GM23338 (cell line): ENCODE data around the gene OR52L1. TPM values are rescaled to one million over a fixed set of nuclear protein-coding genes. Genes with fewer than 3 reads are reported as not detected.

Experiments used
- ATAC-seq: fragments of 200-7000 bp; cut with Tn5 transposase; 3 replicates; pipeline ENCODE4 v1.9.1; 2020
- DNase-seq: peaks from one replicate; pipeline ENCODE4 v3.0.0-alpha.2; 2015; ENCODE audit warnings: low spot score
- H2AFZ ChIP-seq: fragments of 200-600 bp; sonication (generic); 2 replicates; pipeline ENCODE4 v1.8.0; 2016; ENCODE audit warnings: antibody characterized with exemption, mild to moderate bottlenecking, moderate library complexity
- H3F3A ChIP-seq: fragments of 200-600 bp; sonication (generic); replicated peaks from 2 replicates; pipeline ENCODE4 v1.8.0; 2017; ENCODE audit warnings: antibody characterized with exemption, mixed run types, low read depth
- H3K27ac ChIP-seq: fragments of 200-600 bp; sonication (generic); 2 replicates; pipeline ENCODE4 v1.6.1; 2016; ENCODE audit warnings: low read depth
- H3K27me3 ChIP-seq: fragments of 200-600 bp; sonication (generic); 2 replicates; pipeline ENCODE4 v1.8.0; 2016; ENCODE audit warnings: mild to moderate bottlenecking, mixed run types, moderate library complexity; ENCODE audit not compliant: insufficient read depth
- H3K36me3 ChIP-seq: fragments of 200-600 bp; sonication (generic); 2 replicates; pipeline ENCODE4 v1.8.0; 2016; ENCODE audit warnings: mild to moderate bottlenecking; ENCODE audit not compliant: insufficient read depth
- H3K4me1 ChIP-seq: fragments of 200-600 bp; sonication (generic); 2 replicates; pipeline ENCODE4 v1.8.0; 2016; ENCODE audit warnings: mild to moderate bottlenecking, moderate library complexity; ENCODE audit not compliant: insufficient read depth
- H3K4me2 ChIP-seq: fragments of 200-600 bp; sonication (generic); 2 replicates; pipeline ENCODE4 v1.7.1; 2017; ENCODE audit warnings: mixed run types
- H3K4me3 ChIP-seq: fragments of 200-600 bp; sonication (generic); 2 replicates; pipeline ENCODE4 v1.6.1; 2016; ENCODE audit warnings: mixed run types
- H3K79me2 ChIP-seq: fragments of 200-600 bp; sonication (generic); replicated peaks from 2 replicates; pipeline ENCODE4 v1.8.0; 2017; ENCODE audit warnings: mild to moderate bottlenecking; ENCODE audit not compliant: insufficient read depth
- H3K9me2 ChIP-seq: fragments of 200-600 bp; sonication (generic); 2 replicates; pipeline ENCODE4 v1.8.0; 2017; ENCODE audit not compliant: insufficient read depth
- H4K20me1 ChIP-seq: fragments of 200-600 bp; sonication (generic); replicated peaks from 2 replicates; pipeline ENCODE4 v1.8.0; 2017; ENCODE audit warnings: mild to moderate bottlenecking; ENCODE audit not compliant: insufficient read depth
- H3K27ac Mint-ChIP-seq: 2 replicates; pipeline ENCODE4 v1.8.0; 2020; ENCODE audit warnings: inconsistent platforms, mild to moderate bottlenecking, moderate library complexity, mixed read lengths
- H3K27me3 Mint-ChIP-seq: 3 replicates; pipeline ENCODE4 v1.8.0; 2022; ENCODE audit warnings: low read depth, mild to moderate bottlenecking, moderate library complexity, mixed read lengths, inconsistent platforms; ENCODE audit not compliant: insufficient read depth, poor library complexity
- H3K36me3 Mint-ChIP-seq: 3 replicates; pipeline ENCODE4 v1.8.0; 2021; ENCODE audit warnings: low read depth, mild to moderate bottlenecking, inconsistent platforms, moderate library complexity, mixed read lengths
- H3K4me1 Mint-ChIP-seq: 3 replicates; pipeline ENCODE4 v1.8.0; 2020; ENCODE audit warnings: mild to moderate bottlenecking, inconsistent platforms, mixed read lengths
- H3K4me3 Mint-ChIP-seq: 3 replicates; pipeline ENCODE4 v1.8.0; 2021; ENCODE audit warnings: moderate library complexity, mild to moderate bottlenecking, inconsistent platforms, mixed read lengths
- H3K9me3 Mint-ChIP-seq: 3 replicates; pipeline ENCODE4 v1.8.0; 2020; ENCODE audit warnings: moderate library complexity, mild to moderate bottlenecking, inconsistent platforms, mixed read lengths
- EZH2phosphoT487 ChIP-seq: fragments of 200-600 bp; sonication (generic); IDR thresholded peaks from one replicate; pipeline ENCODE4 v1.8.1; 2018; ENCODE audit warnings: antibody characterized with exemption; ENCODE audit not compliant: unreplicated experiment
- STAT1 ChIP-seq: IDR thresholded peaks from one replicate; pipeline ENCODE4 v1.6.1; 2016; ENCODE audit warnings: antibody characterized with exemption; ENCODE audit not compliant: unreplicated experiment
- polyA plus RNA-seq: library from polyadenylated mRNA; unstranded; fragments of >200 nt; fragmentation: Nextera tagmentation; extraction: Ambion mirVana; gene quantifications from 2 replicates; pipeline ENCODE4 v1.2.1, GENCODE V29; 2016
- small RNA-seq: library from RNA; depleted of rRNA; stranded (forward); fragments of <200 nt; gene quantifications from one replicate; pipeline ENCODE3, GENCODE V24; 2014; ENCODE audit warnings: low replicate concordance
- total RNA-seq: library from RNA; depleted of rRNA; stranded (reverse); fragments of >200 nt; shearing (Covaris generic); gene quantifications from 2 replicates; pipeline ENCODE4 v1.2.3, GENCODE V29; 2014; rRNA removed

The OR52L1 gene
- total and polyA plus RNA-seq, 2 experiments from 2014 or later = 0.17 TPM; not detected in 1

DNA sequence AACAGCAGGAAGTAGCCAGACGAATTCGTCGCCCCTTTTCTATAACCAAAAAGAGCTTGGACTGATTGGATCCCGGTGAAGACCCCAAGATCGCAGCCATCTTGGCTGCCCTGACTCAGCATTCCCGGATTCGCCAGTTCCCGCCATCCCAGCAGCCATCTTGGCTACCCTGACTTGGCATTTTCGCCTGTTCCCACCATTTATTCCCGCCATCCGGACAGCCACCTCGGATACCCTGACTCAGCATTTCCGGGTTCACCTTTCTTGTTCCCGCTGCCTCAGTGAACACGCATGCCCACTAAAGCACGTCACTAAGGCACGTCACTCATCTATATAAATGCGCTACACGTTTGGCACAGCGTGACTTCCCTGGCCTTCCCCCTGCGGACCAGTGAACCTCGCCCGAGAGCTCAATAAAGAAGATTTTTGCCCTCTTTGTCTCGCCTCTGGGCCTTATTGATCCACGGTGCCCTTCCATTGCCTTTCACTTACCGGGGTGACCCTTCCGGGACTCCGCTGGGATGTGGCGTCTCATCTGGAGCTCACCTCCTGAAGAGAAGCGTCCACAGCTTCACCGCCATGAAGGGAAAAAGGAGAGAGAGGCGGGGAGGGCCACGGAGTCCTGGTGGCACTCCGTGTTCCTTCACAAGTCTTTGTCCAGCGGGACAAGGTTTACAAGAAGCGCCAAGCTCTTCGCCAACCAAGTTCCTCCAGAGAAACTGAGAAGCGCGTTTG, 48.8 kb downstream of the OR52L1 start:
- no peaks in the 10 kb centered on the region for H4K20me1 ChIP-seq
- no peak overlapping the region for H3K4me2 ChIP-seq
- no peak overlapping the region for H2AFZ ChIP-seq
- ATAC-seq = no peak
- H3F3A ChIP-seq = no peaks in the 10 kb centered on the region
- H3K4me1 Mint-ChIP-seq = no peaks in the 10 kb centered on the region; the same call in 2 of the 3 replicates
- H3K79me2 ChIP-seq = no peaks in the 10 kb centered on the region
- H3K4me1 ChIP-seq = no peaks in the 10 kb centered on the region
- peaks cover 38% of the 10 kb centered on the region for H3K9me3 Mint-ChIP-seq
- peaks cover 4% of the 10 kb centered on the region for H3K27me3 Mint-ChIP-seq
- no peak overlapping the region for H3K4me3 Mint-ChIP-seq
- TF ChIP-seq EZH2phosphoT487 (no peak), STAT1 (no peak)
- peaks cover 13% of the 10 kb centered on the region for H3K36me3 Mint-ChIP-seq
- H3K36me3 ChIP-seq = no peaks in the 10 kb centered on the region
- no peak for DNase-seq
- H3K27ac ChIP-seq = no peak overlapping the region
- no peaks in the 10 kb centered on the region for H3K27me3 ChIP-seq
- H3K27ac Mint-ChIP-seq = peak overlapping the region; percentile 90
- peaks cover 3% of the 10 kb centered on the region; the same call in 1 of the 2 replicates for H3K9me2 ChIP-seq
- no peak overlapping the region for H3K4me3 ChIP-seq

Small RNA genes within 50 kb of the gene (small RNA-seq; reads per million reads assigned to genes)
- not detected for gene RNA5SP329

Other genes with a start within 250 kb of the OR52L1 start
- 0.27 TPM in 1 of 2 replicates, not detected in the other for gene OR52N4, start 232.7 kb downstream of the OR52L1 start, total RNA-seq
- not detected in 2 replicates for gene OR52N4, start 232.7 kb downstream of the OR52L1 start, polyA plus RNA-seq
- not detected in 2 replicates for gene OR52N5, start 203.6 kb downstream of the OR52L1 start, total RNA-seq
- not detected in 2 replicates for gene OR52N5, start 203.6 kb downstream of the OR52L1 start, polyA plus RNA-seq
- not detected in 2 replicates for gene OR52N1, start 195.7 kb downstream of the OR52L1 start, total RNA-seq
- gene OR52N1, start 195.7 kb downstream of the OR52L1 start, polyA plus RNA-seq = not detected in 2 replicates
- gene OR52N2, start 178.1 kb downstream of the OR52L1 start, total RNA-seq = 0.89 TPM in 1 of 2 replicates, not detected in the other
- gene OR52N2, start 178.1 kb downstream of the OR52L1 start, polyA plus RNA-seq = 0.19 and 0.43 TPM in 2 replicates
- gene OR52E6, start 145.1 kb downstream of the OR52L1 start, total RNA-seq = 0.66 TPM in 1 of 2 replicates, not detected in the other
- gene OR52E6, start 145.1 kb downstream of the OR52L1 start, polyA plus RNA-seq = not detected in 2 replicates
- 0.21 TPM in 1 of 2 replicates, not detected in the other for gene OR52E8, start 129.3 kb downstream of the OR52L1 start, total RNA-seq
- gene OR52E8, start 129.3 kb downstream of the OR52L1 start, polyA plus RNA-seq = not detected in 2 replicates
- not detected in 2 replicates for gene OR52E4, start 106.4 kb downstream of the OR52L1 start, total RNA-seq
- gene OR52E4, start 106.4 kb downstream of the OR52L1 start, polyA plus RNA-seq = not detected in 2 replicates
- gene OR52E5, start 93.8 kb downstream of the OR52L1 start, total RNA-seq = not detected in 2 replicates
- gene OR52E5, start 93.8 kb downstream of the OR52L1 start, polyA plus RNA-seq = not detected in 2 replicates
- gene OR56A3, start 44.7 kb downstream of the OR52L1 start, total RNA-seq = not detected in 2 replicates
- gene OR56A3, start 44.7 kb downstream of the OR52L1 start, polyA plus RNA-seq = not detected in 2 replicates
- 1.9 TPM in 1 of 2 replicates, not detected in the other for gene OR56A5, start 18.5 kb downstream of the OR52L1 start, total RNA-seq
- not detected in 2 replicates for gene OR56A5, start 18.5 kb downstream of the OR52L1 start, polyA plus RNA-seq
- 0.10 and 0.23 TPM in 2 replicates for gene OR56A4, start 20.0 kb upstream of the OR52L1 start, total RNA-seq
- gene OR56A4, start 20.0 kb upstream of the OR52L1 start, polyA plus RNA-seq = 0.16 and 0.23 TPM in 2 replicates
- 0.35 and 0.97 TPM in 2 replicates for gene OR56A1, start 43.8 kb upstream of the OR52L1 start, total RNA-seq
- gene OR56A1, start 43.8 kb upstream of the OR52L1 start, polyA plus RNA-seq = 0.06 and 0.10 TPM in 2 replicates
- not detected in 2 replicates for gene OR56B4, start 120.7 kb upstream of the OR52L1 start, total RNA-seq
- gene OR56B4, start 120.7 kb upstream of the OR52L1 start, polyA plus RNA-seq = not detected in 2 replicates
- not detected in 2 replicates for gene OR52B2, start 183.3 kb upstream of the OR52L1 start, total RNA-seq
- gene OR52B2, start 183.3 kb upstream of the OR52L1 start, polyA plus RNA-seq = not detected in 2 replicates
- not detected in 2 replicates for gene OR52W1, start 212.2 kb upstream of the OR52L1 start, total RNA-seq
- gene OR52W1, start 212.2 kb upstream of the OR52L1 start, polyA plus RNA-seq = not detected in 2 replicates
- not detected in 2 replicates for gene C11orf42, start 218.6 kb upstream of the OR52L1 start, total RNA-seq
- not detected in 2 replicates for gene C11orf42, start 218.6 kb upstream of the OR52L1 start, polyA plus RNA-seq
- 20.0 and 34.5 TPM in 2 replicates for gene FHIP1B, start 247.7 kb upstream of the OR52L1 start, total RNA-seq
- gene FHIP1B, start 247.7 kb upstream of the OR52L1 start, polyA plus RNA-seq = 10.3 TPM in 2 replicates